ENCODE data around the gene SLC4A4. TPM values are rescaled to one million over a fixed set of nuclear protein-coding genes. Genes with fewer than 3 reads are reported as not detected.

SLC4A4 gene
- polyA plus RNA-seq, 1 of the 3 experiments (the other 2 are of a cell fraction) = not detected

DNA sequence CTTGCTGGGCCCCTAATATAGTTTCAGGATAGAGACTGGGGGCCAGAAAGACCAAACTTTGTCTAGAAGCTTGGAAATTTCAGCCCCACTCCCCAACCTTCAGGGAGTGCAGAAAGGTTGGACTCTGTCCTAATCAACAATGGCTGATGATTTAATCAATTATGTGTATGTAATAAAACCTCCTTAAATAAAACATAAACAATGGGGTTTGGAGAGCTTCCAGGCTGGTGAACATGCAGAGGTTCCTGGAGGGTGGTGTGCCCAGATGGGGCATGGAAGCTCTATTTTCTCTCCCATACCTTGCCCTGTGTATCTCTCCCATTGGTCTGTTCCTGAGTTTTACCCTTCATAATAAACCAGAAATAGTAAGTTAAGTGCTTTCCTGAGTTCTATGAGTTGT is 270.8 kb downstream of the SLC4A4 start:
- Histone ChIP-seq H4K20me1 (ENCODE audit: insufficient read depth) (no peaks in the 10 kb centered on the region), H3K4me1 (ENCODE audit: control insufficient read depth in 1 of 2, insufficient read depth in 2 of 2, low read depth in 1 of 2, low read length in 1 of 2) (no peaks in the 10 kb centered on the region), H3F3A (replicated peaks; ENCODE audit: insufficient read depth) (no peaks in the 10 kb centered on the region), H3K4me3 (ENCODE audit: low read depth in 2 of 2, low read length in 1 of 2) (no peak overlapping the region), H3K27ac (ENCODE audit: low read depth in 2 of 2, low read length in 1 of 2) (no peak overlapping the region), H3K9me2 (no peaks in the 10 kb centered on the region), H3K79me2 (ENCODE audit: insufficient read depth) (no peaks in the 10 kb centered on the region), H3K9me3 (no peaks in the 10 kb centered on the region), H2AFZ (ENCODE audit: low read depth) (no peak overlapping the region), H3K9ac (no peak overlapping the region), H3K4me2 (no peak overlapping the region), H3K27me3 (ENCODE audit: insufficient read depth) (no peaks in the 10 kb centered on the region), H3K36me3 (replicated peaks in 1 of 2; ENCODE audit: control insufficient read depth in 1 of 2, insufficient read depth in 2 of 2, low read length in 1 of 2) (no peaks in the 10 kb centered on the region)
- POLR2A ChIA-PET = no interaction called here
- CTCF ChIA-PET = no interaction called here
- DNase-seq = no peak
- TF ChIP-seq, protein P1, sequence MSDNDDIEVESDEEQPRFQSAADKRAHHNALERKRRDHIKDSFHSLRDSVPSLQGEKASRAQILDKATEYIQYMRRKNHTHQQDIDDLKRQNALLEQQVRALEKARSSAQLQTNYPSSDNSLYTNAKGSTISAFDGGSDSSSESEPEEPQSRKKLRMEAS (IDR thresholded peaks at IDR 0.05; ENCODE audit: low read depth) = no peak
- no peak for TF ChIP-seq NFIC (IDR thresholded peaks at IDR 0.05; ENCODE audit: borderline replicate concordance)
- TF ChIP-seq RFX5 (IDR thresholded peaks at IDR 0.05; ENCODE audit: low read length) = no peak
- TF ChIP-seq FOSL2 (IDR thresholded peaks at IDR 0.05; ENCODE audit: borderline replicate concordance, low read depth) = no peak
- TF ChIP-seq, protein P2, sequence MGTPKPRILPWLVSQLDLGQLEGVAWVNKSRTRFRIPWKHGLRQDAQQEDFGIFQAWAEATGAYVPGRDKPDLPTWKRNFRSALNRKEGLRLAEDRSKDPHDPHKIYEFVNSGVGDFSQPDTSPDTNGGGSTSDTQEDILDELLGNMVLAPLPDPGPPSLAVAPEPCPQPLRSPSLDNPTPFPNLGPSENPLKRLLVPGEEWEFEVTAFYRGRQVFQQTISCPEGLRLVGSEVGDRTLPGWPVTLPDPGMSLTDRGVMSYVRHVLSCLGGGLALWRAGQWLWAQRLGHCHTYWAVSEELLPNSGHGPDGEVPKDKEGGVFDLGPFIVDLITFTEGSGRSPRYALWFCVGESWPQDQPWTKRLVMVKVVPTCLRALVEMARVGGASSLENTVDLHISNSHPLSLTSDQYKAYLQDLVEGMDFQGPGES (IDR thresholded peaks at IDR 0.05; ENCODE audit: low read depth, low read length) = no peak
- no peak for TF ChIP-seq EZH2phosphoT487 (IDR thresholded peaks at IDR 0.05; ENCODE audit: borderline replicate concordance, low read depth)
- no peak for TF ChIP-seq MEF2A (IDR thresholded peaks at IDR 0.05; ENCODE audit: borderline replicate concordance, low read depth)
- TF ChIP-seq RCOR1 (IDR thresholded peaks at IDR 0.05; ENCODE audit: low read length) = no peak
- TF ChIP-seq YY1 (IDR thresholded peaks at IDR 0.05; ENCODE audit: low read depth) = no peak
- TF ChIP-seq TEAD4 (IDR thresholded peaks at IDR 0.05; ENCODE audit: borderline replicate concordance, insufficient read depth) = no peak
- TF ChIP-seq TAF1 (IDR thresholded peaks at IDR 0.05; ENCODE audit: borderline replicate concordance, low read depth, low read length) = no peak
- TF ChIP-seq TCF12 (IDR thresholded peaks at IDR 0.05) = no peak
- TF ChIP-seq SMC3 (IDR thresholded peaks at IDR 0.05; ENCODE audit: low read depth, low read length) = no peak
- no peak for TF ChIP-seq GABPA (IDR thresholded peaks at IDR 0.05; ENCODE audit: low read depth)
- TF ChIP-seq RXRA (IDR thresholded peaks at IDR 0.05; ENCODE audit: borderline replicate concordance, low read depth) = no peak
- TF ChIP-seq EP300 (IDR thresholded peaks at IDR 0.05; ENCODE audit: borderline replicate concordance in 1 of 2, low read depth in 1 of 2, low read length in 1 of 2) = no peak
- TF ChIP-seq, protein P3, sequence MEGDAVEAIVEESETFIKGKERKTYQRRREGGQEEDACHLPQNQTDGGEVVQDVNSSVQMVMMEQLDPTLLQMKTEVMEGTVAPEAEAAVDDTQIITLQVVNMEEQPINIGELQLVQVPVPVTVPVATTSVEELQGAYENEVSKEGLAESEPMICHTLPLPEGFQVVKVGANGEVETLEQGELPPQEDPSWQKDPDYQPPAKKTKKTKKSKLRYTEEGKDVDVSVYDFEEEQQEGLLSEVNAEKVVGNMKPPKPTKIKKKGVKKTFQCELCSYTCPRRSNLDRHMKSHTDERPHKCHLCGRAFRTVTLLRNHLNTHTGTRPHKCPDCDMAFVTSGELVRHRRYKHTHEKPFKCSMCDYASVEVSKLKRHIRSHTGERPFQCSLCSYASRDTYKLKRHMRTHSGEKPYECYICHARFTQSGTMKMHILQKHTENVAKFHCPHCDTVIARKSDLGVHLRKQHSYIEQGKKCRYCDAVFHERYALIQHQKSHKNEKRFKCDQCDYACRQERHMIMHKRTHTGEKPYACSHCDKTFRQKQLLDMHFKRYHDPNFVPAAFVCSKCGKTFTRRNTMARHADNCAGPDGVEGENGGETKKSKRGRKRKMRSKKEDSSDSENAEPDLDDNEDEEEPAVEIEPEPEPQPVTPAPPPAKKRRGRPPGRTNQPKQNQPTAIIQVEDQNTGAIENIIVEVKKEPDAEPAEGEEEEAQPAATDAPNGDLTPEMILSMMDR (IDR thresholded peaks at IDR 0.05) = no peak

DNA sequence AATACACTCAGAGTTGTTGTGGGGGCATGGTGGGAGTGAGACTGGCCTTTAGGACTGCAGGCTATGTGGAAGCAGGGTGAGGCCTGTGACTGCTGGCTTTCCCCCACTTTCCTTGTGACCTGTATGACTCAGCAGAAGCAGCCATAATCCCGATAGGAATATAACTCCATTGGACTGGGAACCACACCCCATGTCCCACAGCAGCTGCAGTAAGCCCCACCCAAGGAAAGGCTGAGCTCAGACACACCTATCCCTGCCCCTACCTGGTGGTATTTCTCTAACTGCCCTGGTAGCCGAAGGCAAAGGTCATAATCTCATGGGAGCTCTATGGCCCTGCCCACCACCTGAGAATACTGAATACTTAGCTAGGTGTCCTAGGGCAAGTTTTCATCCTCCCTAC is 275.8 kb downstream of the SLC4A4 start:
- H3F3A ChIP-seq (replicated peaks; ENCODE audit: insufficient read depth) = no peaks in the 10 kb centered on the region
- no peaks in the 10 kb centered on the region for H3K27me3 ChIP-seq (ENCODE audit: insufficient read depth)
- CTCF ChIA-PET = no interaction called here
- POLR2A ChIA-PET = no interaction called here
- no peak overlapping the region for H3K9ac ChIP-seq
- no peak overlapping the region for H3K4me3 ChIP-seq (ENCODE audit: low read depth in 2 of 2, low read length in 1 of 2)
- H3K36me3 ChIP-seq (replicated peaks in 1 of 2; ENCODE audit: control insufficient read depth in 1 of 2, insufficient read depth in 2 of 2, low read length in 1 of 2) = no peaks in the 10 kb centered on the region
- DNase-seq = no peak
- H3K4me1 ChIP-seq (ENCODE audit: control insufficient read depth in 1 of 2, insufficient read depth in 2 of 2, low read depth in 1 of 2, low read length in 1 of 2) = no peaks in the 10 kb centered on the region
- H3K79me2 ChIP-seq (ENCODE audit: insufficient read depth) = no peaks in the 10 kb centered on the region
- TF ChIP-seq, protein P4, sequence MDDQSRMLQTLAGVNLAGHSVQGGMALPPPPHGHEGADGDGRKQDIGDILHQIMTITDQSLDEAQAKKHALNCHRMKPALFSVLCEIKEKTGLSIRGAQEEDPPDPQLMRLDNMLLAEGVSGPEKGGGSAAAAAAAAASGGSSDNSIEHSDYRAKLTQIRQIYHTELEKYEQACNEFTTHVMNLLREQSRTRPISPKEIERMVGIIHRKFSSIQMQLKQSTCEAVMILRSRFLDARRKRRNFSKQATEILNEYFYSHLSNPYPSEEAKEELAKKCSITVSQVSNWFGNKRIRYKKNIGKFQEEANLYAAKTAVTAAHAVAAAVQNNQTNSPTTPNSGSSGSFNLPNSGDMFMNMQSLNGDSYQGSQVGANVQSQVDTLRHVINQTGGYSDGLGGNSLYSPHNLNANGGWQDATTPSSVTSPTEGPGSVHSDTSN (IDR thresholded peaks at IDR 0.05) = no peak
- TF ChIP-seq POLR2AphosphoS5 (IDR thresholded peaks at IDR 0.05; ENCODE audit: low read depth, low read length) (no peak), TEAD4 (IDR thresholded peaks at IDR 0.05; ENCODE audit: borderline replicate concordance, insufficient read depth) (no peak), GABPA (IDR thresholded peaks at IDR 0.05; ENCODE audit: low read depth) (no peak), CHD2 (IDR thresholded peaks at IDR 0.05; ENCODE audit: low read length, partially characterized antibody) (no peak), FOXJ3 (CRISPR knock-in tag; IDR thresholded peaks at IDR 0.05) (no peak), RFX5 (IDR thresholded peaks at IDR 0.05; ENCODE audit: low read length) (no peak)
- TF ChIP-seq, protein P2 (IDR thresholded peaks at IDR 0.05; ENCODE audit: low read depth, low read length) = no peak
- no peak overlapping the region for H2AFZ ChIP-seq (ENCODE audit: low read depth)
- no peak overlapping the region for H3K27ac ChIP-seq (ENCODE audit: low read depth in 2 of 2, low read length in 1 of 2)
- no peaks in the 10 kb centered on the region for H3K9me3 ChIP-seq
- 0% methylated on average over 2 of the region's 2 CpGs for WGBS (ENCODE audit: low lambda C conversion rate)
- H3K9me2 ChIP-seq = no peaks in the 10 kb centered on the region
- no peak overlapping the region for H3K4me2 ChIP-seq
- H4K20me1 ChIP-seq (ENCODE audit: insufficient read depth) = no peaks in the 10 kb centered on the region
